ENCODE data around the gene GPX6.

DNA sequence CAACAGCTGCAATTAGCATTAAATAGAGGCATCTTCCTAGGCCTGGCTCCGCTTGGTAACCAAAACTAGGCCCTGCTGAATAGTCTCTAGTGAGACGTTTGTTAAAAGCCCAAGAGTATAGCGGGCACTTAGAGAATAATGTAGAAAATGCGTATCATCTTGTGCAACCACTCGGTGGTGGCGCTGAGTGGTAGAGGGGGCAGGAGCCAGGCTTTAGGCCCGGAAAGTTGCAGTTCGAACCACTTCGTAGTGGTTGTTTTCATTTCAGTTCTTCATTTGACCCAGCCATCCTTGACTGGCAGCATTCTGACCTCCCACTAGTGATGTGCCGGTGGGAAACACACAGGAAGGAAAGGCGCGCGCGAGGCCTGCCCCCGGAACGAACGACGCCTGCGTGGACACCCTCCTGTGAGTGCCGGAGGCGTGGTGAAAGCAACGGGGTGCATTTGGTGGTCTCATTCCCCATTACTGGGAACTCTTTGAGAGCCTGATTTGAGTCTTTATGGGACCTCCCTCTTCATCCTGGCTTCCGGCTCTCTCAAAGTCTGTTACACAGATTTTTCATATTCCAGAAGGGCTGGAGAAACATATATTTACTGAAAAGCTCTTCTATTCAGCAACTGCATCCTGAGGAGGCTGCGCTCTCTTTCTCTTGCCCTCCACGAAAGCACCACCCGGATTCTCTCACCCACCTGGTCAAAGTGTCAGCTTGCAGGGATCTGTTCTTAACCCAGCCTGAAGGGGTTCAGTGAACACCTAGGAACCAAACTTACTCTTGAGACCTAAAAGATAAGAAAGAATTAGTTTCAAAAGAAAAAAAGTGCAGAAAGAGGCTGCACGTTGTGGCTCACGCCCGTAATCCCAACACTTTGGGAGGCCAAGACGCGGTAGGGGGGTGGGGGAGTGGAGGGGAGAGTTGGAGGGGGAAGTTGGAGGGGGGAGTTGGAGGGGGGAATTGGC, 28.3 kb upstream of the GPX6 start:
- no peak for TF ChIP-seq CTCF (IDR thresholded peaks at IDR 0.05)
- no peak for TF ChIP-seq POLR2A (IDR thresholded peaks at IDR 0.05)
